Activated T-cell treated with anti-CD3 and anti-CD28 coated beads for 1 hour (primary cell): ENCODE data around the gene AMDHD1.
"Not testable (repeated sequence)": the region's sequence is repeated elsewhere in the genome, so short reads cannot be mapped to it uniquely, and the experiment has no call there.

Experiments
- DNase-seq: peaks from one replicate; pipeline ENCODE4 v3.0.0-alpha.2; 2020; ENCODE audit warnings: low read depth

Gene AMDHD1

GRCh38 chr12:95963096-95963495 is 20.0 kb downstream of the AMDHD1 start:
- no peak for DNase-seq

DNA sequence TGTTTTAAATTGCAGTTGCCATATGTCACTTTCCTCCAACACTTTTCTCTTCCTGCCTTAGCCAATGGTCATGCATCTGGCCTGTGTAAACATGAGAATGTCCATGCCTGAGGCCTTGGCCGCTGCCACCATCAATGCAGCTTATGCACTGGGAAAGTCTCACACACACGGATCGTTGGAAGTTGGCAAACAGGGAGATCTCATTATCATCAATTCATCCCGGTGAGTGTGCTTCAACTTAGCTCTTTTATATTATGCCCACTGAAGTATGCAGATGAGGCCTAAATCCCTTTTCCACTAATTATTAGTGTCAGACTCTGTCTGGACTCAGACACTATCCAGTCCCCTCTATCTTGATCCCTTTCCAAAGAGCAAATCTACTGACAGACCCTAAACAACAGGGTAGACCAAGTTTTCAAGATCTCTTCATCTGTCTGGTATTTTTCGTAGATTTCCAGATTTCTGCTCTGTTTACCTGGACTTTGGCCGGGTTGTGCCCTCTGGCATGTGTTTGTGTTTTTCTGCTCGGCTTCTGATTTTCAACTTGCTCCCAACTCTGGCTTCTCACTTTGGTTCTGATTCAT is 23.2 kb downstream of the AMDHD1 start:
- DNase-seq, result no peak

DNA sequence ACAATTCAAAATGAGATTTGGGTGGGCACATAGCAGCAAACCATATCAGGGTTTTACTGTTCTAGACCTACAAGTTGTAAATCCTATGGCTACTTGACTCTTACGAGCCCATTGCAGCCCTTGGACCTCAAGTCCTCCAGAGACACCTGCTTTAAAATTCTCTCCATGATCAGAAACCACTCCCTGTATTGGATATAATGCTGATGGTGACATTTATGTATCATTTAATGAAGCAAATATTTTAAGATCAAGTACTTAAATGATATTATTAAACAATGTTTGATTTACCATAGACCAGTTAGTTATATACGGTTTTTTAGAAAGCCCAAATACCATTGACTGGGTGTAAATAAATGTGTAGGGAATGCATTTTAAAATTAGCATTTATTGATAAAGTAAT is 24.2 kb downstream of the AMDHD1 start:
- no peak for DNase-seq

DNA sequence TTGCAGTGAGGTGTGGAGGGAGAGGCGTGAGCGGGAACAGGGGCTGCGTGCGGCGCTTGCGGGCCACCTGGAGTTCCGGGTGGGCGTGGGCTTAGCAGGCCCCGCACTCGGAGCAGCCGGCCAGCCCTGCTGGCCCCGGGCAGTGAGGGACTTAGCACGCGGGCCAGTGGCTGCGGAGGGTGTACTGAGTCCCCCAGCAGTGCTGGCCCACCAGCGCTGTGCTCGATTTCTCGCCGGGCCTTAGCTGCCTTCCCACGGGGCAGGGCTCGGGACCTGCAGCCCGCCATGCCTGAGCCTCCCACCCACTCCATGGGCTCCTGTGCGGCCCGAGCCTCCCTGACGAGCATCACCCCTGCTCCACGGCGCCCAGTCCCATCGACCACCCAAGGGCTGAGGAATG is 26.0 kb downstream of the AMDHD1 start:
- DNase-seq, result not testable (repeated sequence)

GRCh38 chr12:95970905-95971304 is 27.8 kb downstream of the AMDHD1 start:
- no peak for DNase-seq

- no peak for DNase-seq
These were observed 29.8 kb downstream of the AMDHD1 start for GRCh38 chr12:95972832-95973456.

DNA sequence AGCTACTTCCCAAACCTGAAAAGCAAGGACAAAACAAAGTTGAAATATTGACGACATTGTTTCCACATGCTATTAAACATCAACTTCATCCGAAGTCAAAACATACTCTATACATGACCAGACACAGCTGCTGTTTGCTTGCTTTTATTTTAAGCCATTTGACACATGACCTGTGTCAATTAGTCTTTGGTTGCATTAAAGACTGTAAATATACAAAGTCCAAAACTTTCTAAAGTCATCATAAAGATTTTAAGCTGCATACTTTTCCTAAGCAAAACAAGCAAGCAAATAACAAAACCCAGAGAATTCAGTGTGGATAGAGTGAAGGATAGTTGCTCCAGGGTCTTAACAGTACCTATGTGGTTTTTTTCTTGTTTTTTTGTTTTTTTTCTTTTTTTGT is 31.2 kb downstream of the AMDHD1 start:
- DNase-seq, result no peak

DNA sequence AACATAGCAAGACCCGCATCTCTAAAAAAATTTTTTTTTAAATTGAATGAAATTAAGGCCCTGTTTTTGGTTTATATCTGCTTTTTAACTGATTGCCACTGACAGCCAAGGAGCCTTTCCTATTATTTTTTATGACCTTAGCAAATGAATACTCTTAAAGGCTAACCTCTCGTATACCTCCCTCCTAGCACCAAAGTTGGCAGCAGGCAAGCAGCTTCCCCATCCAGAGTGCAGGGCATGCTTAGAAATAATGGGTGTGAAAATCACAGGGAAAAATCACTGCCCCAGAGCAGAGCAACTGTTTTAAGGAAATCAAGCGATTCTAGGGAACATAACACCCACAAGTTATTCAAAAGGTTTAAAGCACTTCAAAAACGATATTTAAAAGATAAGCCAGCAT is 32.4 kb downstream of the AMDHD1 start:
- DNase-seq, result no peak

DNA sequence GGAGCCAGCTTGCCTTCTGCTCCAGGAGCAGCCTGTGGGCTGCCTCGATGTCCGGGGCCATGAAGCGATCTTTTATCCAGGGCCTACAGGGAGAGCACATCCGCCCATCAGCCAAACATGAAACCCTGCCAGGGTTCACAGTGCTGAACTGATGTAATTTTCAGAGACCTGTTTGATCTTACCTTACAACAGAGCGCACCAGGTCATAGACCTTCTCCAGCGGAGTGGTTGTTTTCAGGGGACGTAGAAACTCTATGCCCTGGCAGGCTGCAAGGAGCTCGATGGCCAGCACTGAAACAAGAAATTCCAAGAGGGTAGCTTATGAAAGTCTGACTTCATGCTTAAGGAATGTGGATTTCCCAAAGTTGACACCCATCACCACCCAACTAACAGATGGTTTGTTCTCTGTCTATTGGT is 33.3 kb downstream of the AMDHD1 start:
- no peak for DNase-seq

- no peak for DNase-seq
These were observed 34.7 kb downstream of the AMDHD1 start for GRCh38 chr12:95977764-95978305.

DNA sequence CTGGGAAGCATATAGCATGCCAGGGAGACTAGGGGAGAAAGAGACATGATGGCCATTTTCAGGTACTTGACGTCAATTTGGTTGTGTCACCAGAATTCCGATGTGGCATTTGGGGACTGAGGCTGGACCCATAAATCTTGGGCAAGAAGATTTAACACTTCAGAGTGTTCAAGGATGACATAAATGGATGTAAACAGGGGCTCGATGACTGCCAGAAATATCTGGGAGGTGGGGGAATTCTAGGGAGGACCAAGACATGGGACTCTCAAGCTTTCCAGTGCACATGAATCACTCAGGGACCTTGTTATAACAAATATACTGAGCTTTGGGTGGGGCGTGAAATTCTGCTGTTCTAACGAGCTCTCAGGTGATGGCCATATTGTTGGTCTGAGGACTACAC is 35.2 kb downstream of the AMDHD1 start:
- no peak for DNase-seq

- DNase-seq, result no peak
These were observed 35.6 kb downstream of the AMDHD1 start for GRCh38 chr12:95978774-95979173.

DNA sequence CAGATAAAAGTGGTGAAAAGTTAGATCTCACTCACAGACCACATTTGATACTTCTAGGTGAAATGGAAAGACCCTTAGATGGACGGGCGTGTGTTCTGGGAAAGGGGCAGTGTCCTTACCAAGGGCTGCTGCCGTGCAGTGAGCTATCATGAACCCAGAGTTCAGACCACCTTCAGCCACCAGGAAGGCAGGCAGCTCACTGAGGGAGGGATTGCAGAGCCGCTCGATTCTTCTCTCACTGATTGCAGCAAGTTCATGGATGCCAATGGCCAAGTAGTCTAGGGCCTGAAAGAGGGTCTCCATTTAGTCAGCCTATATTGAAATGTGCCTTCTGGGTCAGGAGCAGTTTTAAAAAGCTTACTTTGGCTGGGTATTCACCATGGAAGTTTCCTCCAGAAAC is 37.3 kb downstream of the AMDHD1 start:
- no peak for DNase-seq

GRCh38 chr12:95982602-95983001 is 39.5 kb downstream of the AMDHD1 start:
- DNase-seq, result no peak

- no peak for DNase-seq
These were observed 41.6 kb downstream of the AMDHD1 start for GRCh38 chr12:95984682-95985081.

DNA sequence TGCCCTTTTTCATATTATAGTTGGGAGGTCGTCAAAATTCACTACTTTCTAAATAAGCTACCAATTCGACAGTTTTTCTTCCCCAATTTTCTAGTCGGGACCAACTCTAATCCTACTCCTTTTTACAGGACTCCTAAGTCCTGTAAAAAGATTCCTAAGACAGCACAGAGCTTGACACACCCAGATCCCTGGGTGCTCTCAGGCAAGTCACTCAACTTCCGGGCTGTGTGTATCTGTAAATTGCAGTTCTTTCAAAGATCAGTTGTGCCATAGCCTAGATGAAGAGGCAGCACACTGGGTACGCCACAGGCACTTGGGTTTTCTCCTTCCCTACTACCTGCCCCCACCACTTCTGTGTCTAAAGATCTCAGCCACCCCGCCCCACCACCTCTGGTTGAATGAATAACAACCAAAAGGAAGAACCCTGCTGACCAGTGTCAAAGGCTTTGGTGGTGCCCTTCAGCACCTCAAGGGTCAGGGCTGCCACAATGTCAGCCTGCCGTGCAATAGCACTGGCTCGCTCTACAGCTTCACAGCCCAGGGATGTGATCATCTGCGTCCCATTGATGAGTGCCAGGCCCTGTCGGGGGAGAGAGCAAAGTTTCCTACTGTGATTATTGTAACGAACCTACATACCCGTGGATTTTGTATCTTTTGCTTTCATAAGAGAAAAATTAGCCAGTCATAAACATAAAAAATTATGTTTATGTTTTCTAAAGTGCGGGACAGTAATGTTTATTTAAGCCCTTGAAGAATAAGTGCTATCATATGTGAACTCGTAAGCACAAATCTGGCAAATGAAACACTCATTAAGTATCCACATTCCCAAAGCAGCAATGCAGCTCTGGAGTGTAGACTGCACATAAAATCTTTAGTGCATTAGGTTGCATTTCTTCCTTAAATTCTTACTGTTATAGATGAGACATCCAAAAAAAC is 43.8 kb downstream of the AMDHD1 start:
- DNase-seq, result no peak

GRCh38 chr12:95988506-95989275 is 45.6 kb downstream of the AMDHD1 start:
- DNase-seq, result no peak

DNA sequence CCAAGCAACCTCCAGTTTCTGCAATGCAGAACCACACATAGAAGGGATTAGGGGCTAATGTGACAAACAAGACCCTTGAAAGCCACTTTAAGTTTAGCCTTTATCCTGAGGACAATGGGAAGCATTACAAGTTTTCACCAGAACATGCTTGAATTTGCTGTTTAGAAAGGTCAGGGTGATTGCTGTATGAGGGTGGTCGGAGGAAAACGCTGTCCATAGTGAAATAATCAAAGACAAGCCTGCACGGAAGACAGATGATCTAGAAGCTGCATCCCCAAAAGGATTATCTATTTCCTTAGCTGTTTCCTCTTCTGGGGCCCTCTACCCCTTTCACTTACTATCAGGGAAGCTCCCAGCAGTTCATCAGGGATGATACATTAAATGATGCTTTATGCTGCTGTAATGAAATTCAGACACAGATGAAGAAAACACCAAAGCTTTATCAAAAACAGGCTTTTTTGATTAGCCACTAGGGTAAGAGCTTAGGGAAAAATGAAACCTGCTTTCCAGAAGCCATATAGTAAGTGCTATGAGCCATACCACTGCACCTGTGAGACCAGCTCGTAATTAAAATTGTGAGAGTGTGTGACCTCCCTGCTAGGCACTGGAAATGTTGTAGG is 46.5 kb downstream of the AMDHD1 start:
- DNase-seq, result no peak

GRCh38 chr12:95990136-95990535 is 47.0 kb downstream of the AMDHD1 start:
- no peak for DNase-seq

DNA sequence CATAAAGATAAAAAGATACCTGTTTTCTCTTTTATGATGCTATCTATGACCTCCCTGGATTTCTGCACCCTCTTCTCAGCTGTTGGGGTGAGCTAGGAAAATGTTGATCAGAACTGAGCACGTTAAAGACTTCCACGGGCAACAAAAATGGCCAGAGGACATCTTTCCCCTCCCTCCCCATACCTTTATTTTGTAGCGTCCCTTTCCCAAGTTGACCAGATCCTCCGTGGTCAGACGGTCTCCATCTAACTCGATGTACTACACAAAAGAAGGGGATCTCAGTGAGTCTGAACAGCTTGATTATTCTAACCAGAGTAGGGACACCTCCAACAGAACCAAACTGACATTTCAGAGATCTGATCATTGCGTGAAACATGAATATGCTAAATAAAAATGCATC is 50.8 kb downstream of the AMDHD1 start:
- DNase-seq, result no peak

DNA sequence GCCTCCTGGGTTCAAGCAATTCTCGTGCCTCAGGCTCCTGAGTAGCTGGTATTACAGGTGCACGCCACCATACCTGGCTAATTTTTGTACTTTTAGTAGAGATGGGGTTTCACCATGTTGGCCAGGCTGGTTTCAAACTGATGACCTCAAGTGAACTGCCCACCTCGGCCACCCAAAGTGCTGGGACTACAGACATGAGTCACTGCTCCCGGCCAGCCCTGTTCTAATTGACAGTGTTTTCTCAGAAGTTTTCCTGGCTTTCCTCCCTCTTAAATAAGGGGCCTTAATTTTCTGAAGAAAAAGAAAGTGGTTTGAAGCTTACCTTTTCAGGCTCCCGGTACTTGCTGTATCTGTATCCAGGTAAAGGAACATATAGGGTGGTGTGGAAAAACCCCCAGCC is 51.3 kb downstream of the AMDHD1 start:
- DNase-seq, result no peak
